ENCODE measurements around the gene TPI1. TPM values are rescaled to one million over a fixed set of nuclear protein-coding genes. Genes with fewer than 3 reads are reported as not detected.

The TPI1 gene
- total and polyA plus RNA-seq, 4 donors: 190 to 547 (median 396) TPM

- H3K9me3 ChIP-seq (ENCODE audit: control insufficient read depth in 4 of 4, low read length in 3 of 4): no peaks in the 10 kb centered on the region
- 97% methylated on average over 2 of the region's 2 CpGs for WGBS
- H3K9ac ChIP-seq (ENCODE audit: low read depth in 1 of 2, low read length in 2 of 2): no peak overlapping the region
- no peaks in the 10 kb centered on the region for H3K27me3 ChIP-seq (ENCODE audit: control insufficient read depth in 4 of 4, insufficient read depth in 4 of 4, low read length in 3 of 4)
- no peak overlapping the region for H3K4me3 ChIP-seq (ENCODE audit: low read depth in 1 of 3, low read length in 3 of 3)
- no peak for DNase-seq (ENCODE audit: low spot score)
- H3K36me3 ChIP-seq (ENCODE audit: control insufficient read depth in 4 of 4, insufficient read depth in 3 of 4, low read depth in 1 of 4, low read length in 3 of 4): no peaks in the 10 kb centered on the region
- no peak overlapping the region for H3K27ac ChIP-seq (ENCODE audit: low read depth in 1 of 2, low read length in 2 of 2)
- no peak for TF ChIP-seq SP1 (IDR thresholded peaks at IDR 0.05)
- TF ChIP-seq REST (IDR thresholded peaks at IDR 0.05): no peak
- H3K4me1 ChIP-seq (ENCODE audit: control insufficient read depth in 4 of 4, insufficient read depth in 4 of 4, low read length in 3 of 4): peaks cover under 1 to 11% (median 5%) of the 10 kb centered on the region in 4 donors
Measured at GRCh38 chr12:6847676-6848075, 19.7 kb upstream of the TPI1 start.

- DNase-seq (ENCODE audit: low spot score): no peak
- H3K9ac ChIP-seq (ENCODE audit: low read depth in 1 of 2, low read length in 2 of 2): no peak overlapping the region
- no peaks in the 10 kb centered on the region for H3K36me3 ChIP-seq (ENCODE audit: control insufficient read depth in 4 of 4, insufficient read depth in 3 of 4, low read depth in 1 of 4, low read length in 3 of 4)
- TF ChIP-seq RXRA (IDR thresholded peaks at IDR 0.05): no peak
- TF ChIP-seq GABPA (IDR thresholded peaks at IDR 0.05 in 1 of 2, conservative IDR thresholded peaks at IDR 0.05 in 1 of 2): no peak
- TF ChIP-seq HNF4A (conservative IDR thresholded peaks at IDR 0.05): no peak
- TF ChIP-seq ATF3 (IDR thresholded peaks at IDR 0.05): no peak
- TF ChIP-seq FOXA2 (IDR thresholded peaks at IDR 0.05): no peak
- no peak for TF ChIP-seq TAF1 (conservative IDR thresholded peaks at IDR 0.05)
- TF ChIP-seq JUND (IDR thresholded peaks at IDR 0.05): no peak
- no peak for TF ChIP-seq HNF4G (IDR thresholded peaks at IDR 0.05)
- H3K9me3 ChIP-seq (ENCODE audit: control insufficient read depth in 4 of 4, low read length in 3 of 4): no peaks in the 10 kb centered on the region
- peaks cover 7 to 23% (median 13%) of the 10 kb centered on the region in 4 donors for H3K4me1 ChIP-seq (ENCODE audit: control insufficient read depth in 4 of 4, insufficient read depth in 4 of 4, low read length in 3 of 4)
- 94% methylated on average over 2 of the region's 2 CpGs for WGBS
- no peak overlapping the region for H3K4me3 ChIP-seq (ENCODE audit: low read depth in 1 of 3, low read length in 3 of 3)
- no peaks in the 10 kb centered on the region for H3K27me3 ChIP-seq (ENCODE audit: control insufficient read depth in 4 of 4, insufficient read depth in 4 of 4, low read length in 3 of 4)
- H3K27ac ChIP-seq (ENCODE audit: low read depth in 1 of 2, low read length in 2 of 2): no peak overlapping the region
Measured at GRCh38 chr12:6849427-6849826, 17.9 kb upstream of the TPI1 start.

GRCh38 chr12:6849976-6850560, 17.3 kb upstream of the TPI1 start:
- H3K9ac ChIP-seq (ENCODE audit: low read depth in 1 of 2, low read length in 2 of 2): no peak overlapping the region
- no peaks in the 10 kb centered on the region for H3K36me3 ChIP-seq (ENCODE audit: control insufficient read depth in 4 of 4, insufficient read depth in 3 of 4, low read depth in 1 of 4, low read length in 3 of 4)
- H3K4me1 ChIP-seq (ENCODE audit: control insufficient read depth in 4 of 4, insufficient read depth in 4 of 4, low read length in 3 of 4): peaks cover 7 to 23% (median 13%) of the 10 kb centered on the region in 4 donors
- no peak for DNase-seq (ENCODE audit: low spot score)
- H3K4me3 ChIP-seq (ENCODE audit: low read depth in 1 of 3, low read length in 3 of 3): no peak overlapping the region
- H3K27ac ChIP-seq (ENCODE audit: low read depth in 1 of 2, low read length in 2 of 2): no peak overlapping the region
- WGBS: 92% methylated on average over 10 of the region's 10 CpGs
- H3K27me3 ChIP-seq (ENCODE audit: control insufficient read depth in 4 of 4, insufficient read depth in 4 of 4, low read length in 3 of 4): no peaks in the 10 kb centered on the region
- H3K9me3 ChIP-seq (ENCODE audit: control insufficient read depth in 4 of 4, low read length in 3 of 4): no peaks in the 10 kb centered on the region
- TF ChIP-seq RAD21 (IDR thresholded peaks at IDR 0.05) (no peak), SP1 (IDR thresholded peaks at IDR 0.05) (no peak), REST (IDR thresholded peaks at IDR 0.05) (no peak), ZBTB33 (IDR thresholded peaks at IDR 0.05) (no peak)

Measured in liver (tissue), 9 donors.